H54 (cell line): ENCODE measurements around the gene FSD2.

Experiments used
- DNase-seq: peaks from one replicate; pipeline ENCODE4 v3.0.0; 2011; ENCODE audit warnings: low spot score, mixed read lengths; ENCODE audit not compliant: insufficient read length
- FAIRE-seq: peaks from 3 replicates; lab custom pipeline; 2011; peaks lifted over from hg19 to GRCh38; lab: Jason Lieb, UNC
- POLR2A ChIP-seq: IDR thresholded peaks from 2 replicates; pipeline ENCODE4 v1.6.1; 2011; ENCODE audit warnings: low read depth, mild to moderate bottlenecking, low read length

The FSD2 gene

DNA sequence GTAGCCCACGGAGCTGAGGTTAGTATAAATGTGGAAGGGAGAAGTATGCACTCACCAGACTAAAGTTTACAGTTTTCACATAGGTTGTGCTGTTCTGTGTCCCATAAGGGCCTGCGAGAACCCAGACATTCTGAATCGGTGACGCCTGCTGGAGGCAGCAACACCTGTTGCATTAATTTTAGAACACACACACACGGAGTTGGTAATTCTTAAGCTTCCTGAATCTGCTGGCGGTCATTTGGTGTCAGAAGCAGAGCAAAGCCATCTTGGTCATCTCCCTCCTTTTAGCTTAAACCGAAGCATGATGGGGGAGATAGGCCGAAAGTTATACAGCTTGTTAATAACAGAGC, 55.1 kb downstream of the FSD2 start:
- no peak for TF ChIP-seq POLR2A
- FAIRE-seq (no peak), DNase-seq (no peak)

DNA sequence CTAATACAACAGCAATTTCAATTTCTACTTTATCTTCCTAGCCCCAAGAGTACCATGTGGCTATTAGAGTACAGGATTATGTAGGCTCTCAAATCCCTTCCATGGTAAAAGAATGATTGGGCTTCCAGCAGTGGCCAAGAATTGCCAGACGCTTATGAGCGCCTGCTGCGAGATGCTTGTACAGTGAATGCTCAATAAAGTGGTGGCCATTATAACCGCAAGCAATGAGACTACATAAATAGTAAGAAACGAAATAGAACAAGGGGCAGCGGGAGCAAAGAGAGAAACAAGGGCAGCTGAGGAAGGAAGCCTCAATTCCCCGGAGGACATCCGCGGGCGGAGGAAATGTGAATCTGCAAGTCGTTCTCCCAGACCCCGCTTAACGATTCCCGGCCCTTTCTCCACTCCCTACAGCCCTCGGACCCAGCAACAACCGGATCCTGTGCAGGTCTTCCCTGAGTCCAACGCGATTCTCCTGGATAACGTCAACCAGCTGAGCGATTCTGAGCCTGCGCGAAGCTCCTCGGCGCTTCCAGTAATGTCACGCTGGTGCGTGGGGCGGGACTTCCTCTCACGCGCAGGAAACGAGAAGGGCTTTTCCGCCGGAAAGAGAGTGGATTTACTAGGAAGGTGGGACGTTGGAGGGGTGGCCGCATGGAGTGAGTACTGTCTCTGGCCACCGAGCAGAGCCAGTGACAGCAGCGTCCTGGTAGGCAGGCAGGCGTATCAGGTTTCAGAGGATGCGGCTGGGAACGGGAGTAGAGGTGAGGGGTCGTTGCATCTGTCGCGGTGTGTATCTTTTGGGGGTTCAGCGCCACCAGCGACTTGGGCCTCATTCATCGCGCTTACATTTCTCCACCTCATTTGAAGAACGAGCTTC, 55.7 kb downstream of the FSD2 start:
- peak; percentile 91 for TF ChIP-seq POLR2A
- DNase-seq (peak; percentile 69), FAIRE-seq (peak; percentile 58)

DNA sequence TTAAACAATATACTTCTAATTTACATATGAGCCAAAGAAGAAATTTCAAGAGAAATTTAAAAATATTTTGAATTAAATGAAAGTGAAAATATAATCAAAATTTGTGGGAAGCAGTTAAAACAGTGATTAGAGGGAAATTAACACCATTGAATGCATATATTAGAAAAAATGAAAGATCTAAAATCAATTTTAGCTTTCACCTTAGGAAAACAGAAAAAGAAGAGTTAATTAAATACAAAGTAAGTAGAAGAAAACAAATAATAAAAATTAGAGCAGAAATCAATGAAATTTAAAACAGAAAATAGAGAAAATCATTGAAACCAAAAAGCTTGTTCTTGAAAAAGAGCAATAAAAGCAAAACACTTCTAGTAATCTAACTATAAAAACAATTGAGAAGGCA, 57.6 kb downstream of the FSD2 start:
- DNase-seq (no peak), FAIRE-seq (no peak)
- no peak for TF ChIP-seq POLR2A

DNA sequence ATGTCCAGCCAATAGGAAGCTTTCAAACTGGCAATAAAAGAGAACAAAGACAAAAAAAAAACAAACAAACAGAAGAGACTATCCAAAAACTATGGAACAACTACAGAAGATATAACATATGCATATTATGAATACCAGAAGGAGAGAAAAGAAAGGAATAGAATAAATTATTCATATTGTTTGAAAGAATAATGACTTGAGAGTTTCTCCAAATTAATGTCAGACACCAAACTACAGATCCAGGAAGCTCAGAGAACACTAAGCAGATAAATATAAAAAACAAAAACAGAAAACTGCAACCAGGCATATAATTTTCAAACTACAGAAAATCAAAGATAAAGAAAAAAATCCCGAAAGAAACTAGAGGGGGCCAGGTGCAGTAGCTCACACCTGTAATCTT, 62.1 kb downstream of the FSD2 start:
- FAIRE-seq: no peak
- DNase-seq: no peak
- TF ChIP-seq POLR2A: no peak

DNA sequence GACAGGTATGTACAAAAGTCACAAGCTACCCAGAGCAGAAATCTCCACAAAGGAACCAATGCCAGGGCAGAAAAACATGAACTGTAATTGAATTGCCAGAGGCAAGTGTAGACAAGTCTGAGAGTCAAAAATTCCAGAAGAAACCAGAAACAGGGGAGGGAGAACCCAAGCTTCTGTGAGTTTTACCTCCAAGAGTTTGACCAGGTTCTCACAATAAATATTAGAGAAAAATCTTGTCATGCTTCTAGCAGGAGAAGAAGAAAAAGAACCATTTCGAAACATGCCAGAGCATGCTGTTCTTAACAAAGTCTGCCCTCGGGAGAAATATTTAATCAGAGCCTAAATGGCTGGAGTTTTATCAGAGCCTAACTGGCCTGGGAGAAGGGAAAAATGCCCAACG, 63.7 kb downstream of the FSD2 start:
- TF ChIP-seq POLR2A: no peak
- FAIRE-seq (no peak), DNase-seq (no peak)

DNA sequence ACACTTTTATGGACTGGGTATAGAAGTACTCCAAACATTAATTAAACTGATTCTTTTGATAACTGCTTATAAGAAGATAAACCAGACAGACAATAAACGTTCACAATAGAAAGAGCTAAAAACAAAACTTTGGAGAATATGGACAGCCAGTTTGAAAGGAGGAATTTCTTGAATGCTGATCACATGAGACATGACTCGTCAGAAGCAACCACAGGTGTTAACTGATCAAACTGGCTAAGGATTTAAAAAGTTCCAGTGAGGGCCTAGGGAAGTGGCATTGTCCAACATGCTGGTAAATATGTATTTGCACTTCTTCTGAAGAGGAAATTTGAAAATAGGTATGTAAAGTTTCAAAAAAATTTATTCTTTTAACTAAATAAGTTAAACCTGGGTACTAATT, 66.8 kb downstream of the FSD2 start:
- FAIRE-seq (no peak), DNase-seq (no peak)
- no peak for TF ChIP-seq POLR2A

DNA sequence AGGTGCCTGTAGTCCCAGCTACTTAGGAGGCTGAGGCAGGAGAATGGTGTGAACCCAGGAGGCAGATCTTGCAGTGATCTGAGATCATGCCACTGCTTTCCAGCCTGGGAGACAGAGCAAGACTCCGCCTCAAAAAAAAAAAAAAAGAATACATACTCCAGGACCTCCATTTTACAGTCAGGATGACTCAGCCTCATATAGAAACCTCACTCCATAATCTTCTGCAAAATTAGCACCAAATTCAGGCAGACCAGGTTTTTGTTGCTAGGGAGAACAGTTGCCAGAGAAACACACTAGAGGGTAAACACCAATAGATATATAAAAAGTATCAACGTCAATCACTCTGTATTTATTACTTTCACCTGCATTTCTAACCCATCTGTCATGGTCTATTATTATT, 67.9 kb downstream of the FSD2 start:
- no peak for TF ChIP-seq POLR2A
- no peak for FAIRE-seq
- DNase-seq: no peak

DNA sequence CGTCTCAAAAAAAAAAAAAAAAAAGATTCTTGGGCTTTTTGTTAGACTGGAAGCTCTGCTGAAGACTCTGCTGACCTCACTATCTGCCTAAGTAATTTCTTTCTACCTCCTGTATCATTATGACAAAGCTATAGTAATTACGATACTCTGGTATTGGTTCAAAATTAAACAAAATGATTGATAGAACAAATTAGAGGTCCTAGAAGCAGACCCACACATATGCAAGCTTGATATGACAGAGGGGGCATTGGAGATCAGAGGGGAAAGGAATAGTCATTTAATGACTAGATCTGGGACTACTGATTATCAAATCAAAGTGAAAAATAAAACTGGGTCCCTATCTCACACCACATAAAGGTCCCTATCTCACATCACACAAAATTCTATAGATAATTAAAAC, 74.3 kb downstream of the FSD2 start:
- no peak for TF ChIP-seq POLR2A
- FAIRE-seq (no peak), DNase-seq (no peak)

DNA sequence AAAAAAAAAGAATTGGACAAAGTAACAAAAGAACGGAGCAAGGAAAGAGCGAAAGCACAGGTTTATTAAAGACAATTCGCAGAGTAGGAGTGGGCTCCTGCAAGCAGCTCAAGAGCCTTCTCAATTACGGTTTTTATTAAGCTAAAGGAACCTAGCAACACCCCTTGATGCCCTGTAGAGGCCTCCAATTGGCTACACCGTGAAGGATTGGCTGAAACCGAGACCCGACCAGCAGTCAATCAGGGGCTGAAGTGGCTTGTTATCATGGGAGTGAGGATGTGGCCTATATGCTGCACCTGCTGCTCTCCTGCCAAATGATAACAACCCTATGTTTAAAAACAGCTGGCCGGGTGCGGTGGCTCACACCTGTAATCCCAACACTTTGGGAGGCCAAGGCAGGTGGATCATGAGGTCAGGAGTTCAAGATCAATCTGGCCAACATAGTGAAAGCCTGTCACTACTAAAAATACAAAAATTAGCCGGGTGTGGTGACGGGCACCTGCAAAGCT, 75.8 kb downstream of the FSD2 start:
- FAIRE-seq: no peak
- no peak for TF ChIP-seq POLR2A
- no peak for DNase-seq

DNA sequence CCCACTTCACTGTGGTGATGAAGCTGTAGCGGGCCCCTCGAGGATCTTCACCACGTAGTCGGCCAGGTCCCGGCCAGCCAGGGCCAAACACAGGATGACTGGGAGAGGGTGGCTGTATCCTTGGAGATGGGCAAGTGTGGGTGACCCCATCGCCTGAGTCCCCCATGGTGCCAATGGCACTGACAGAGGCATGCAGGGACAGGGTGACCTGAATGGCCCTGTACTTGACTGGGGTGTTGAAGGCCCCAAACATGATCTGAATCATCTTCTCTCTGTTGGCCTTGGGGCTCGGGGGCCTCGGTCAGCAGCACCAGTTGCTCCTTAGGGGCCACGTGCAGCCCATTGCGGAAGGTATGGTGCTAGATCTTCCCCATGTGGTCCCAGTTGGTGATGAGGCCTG, 79.1 kb downstream of the FSD2 start:
- no peak for TF ChIP-seq POLR2A
- FAIRE-seq: no peak

DNA sequence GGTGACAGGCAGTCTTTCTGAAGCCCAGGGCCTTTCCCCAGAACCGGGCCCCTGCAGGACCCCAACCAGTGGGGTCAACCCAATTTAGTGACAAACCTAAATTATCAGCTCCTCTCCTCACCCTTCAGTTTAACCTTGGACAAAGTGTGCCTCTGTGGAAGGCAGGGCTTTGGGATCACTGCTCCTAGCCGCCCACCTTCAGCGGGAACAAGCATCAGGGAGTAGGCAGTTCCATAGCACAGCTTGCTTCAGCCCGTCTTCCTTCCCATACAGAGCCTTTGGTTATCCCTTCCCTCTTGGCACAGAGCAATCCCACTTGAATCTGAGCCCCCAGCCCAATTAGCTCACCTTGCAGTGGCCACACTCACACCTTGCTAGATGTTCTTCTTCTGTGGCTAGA, 90.9 kb downstream of the FSD2 start:
- DNase-seq: no peak
- no peak for TF ChIP-seq POLR2A
- no peak for FAIRE-seq

More for the DNA sequence above, 79.1 kb downstream of the FSD2 start:
- no peak for DNase-seq

DNA sequence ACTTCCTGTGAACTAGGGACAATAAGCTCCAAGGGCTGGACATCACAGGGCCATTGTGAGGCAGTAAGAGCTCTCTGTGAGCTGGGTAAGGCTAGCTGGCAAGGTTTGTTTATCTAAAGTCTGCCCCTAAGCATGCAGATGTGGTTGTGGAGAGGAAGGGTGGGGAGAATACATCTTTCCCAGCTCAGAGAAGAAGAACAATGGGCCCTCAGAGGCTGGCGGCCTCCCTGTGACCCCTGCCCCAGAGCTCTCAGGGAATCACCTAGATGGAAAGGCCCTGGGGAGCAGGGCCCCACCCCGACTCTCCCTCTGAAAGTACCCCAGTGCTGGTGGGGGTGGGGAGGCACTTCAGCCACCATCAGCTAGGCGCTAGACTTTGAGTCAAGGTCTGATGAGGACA, 91.9 kb downstream of the FSD2 start:
- TF ChIP-seq POLR2A: no peak
- no peak for DNase-seq
- no peak for FAIRE-seq

DNA sequence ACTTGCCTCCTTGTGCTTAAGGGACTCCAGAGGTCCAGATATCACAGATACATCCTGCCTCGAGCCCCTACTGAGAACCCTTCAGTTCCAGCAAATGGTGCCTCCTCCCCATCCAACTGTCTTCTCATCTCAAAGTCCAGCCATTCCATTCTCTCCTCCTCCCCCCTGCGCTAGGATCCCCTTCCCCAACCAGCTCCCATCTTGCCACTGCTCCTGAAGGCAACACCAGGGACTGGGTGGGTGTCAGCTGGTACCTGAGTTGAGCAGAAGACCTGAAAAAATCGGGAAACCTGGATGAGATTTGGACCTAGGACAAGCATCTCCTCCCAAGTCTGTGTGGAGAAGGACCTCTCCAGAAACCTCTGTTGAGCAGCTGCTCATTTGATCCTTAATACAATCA, 93.8 kb downstream of the FSD2 start:
- TF ChIP-seq POLR2A: no peak
- DNase-seq: no peak
- FAIRE-seq: no peak

DNA sequence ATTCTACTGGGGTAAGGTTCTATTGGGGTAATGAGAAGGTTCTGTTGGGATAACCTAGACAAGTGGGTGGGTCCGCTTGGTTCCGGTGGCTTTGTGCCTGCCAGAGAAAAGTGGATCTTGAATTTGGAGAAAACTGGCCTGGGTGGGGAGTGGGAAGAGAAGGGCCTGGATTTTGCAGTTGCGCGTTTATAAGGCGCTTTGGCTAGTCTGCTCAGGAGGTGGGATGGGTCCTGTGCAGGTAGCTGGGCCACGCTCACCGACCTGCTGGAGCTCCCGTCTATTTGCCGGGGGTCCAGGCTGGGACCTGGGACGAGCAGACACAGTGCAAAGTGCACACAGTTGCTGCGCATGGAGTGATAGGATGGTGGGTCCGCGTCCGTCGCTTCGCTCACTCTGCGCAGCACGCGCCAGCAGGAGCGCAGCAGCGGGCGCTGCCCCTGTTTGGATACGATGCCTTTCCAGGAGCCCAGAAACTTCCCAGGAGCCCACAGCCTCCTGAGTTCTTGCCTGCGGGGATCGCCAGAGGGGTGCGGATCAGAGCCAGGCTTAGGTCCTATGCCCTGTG, 94.9 kb downstream of the FSD2 start:
- no peak for TF ChIP-seq POLR2A
- no peak for DNase-seq
- no peak for FAIRE-seq

DNA sequence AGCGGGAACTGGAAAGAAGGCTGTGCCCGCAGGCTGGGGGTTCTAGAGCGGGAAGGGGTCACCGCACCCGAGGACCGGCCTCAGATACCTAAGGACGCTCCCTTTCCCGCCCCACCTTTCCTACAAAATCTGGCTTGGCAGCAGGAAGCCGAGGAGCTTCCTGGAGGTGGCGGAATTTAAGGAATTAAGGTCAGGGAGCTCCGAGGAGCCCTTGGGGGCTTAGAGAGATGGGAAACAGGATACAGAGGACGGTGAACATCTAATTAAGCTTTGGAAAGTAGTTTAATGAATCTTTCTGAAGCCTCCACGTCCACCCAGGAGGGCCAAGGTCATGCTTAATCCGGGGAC, 95.7 kb downstream of the FSD2 start:
- DNase-seq: no peak
- no peak for FAIRE-seq
- TF ChIP-seq POLR2A: no peak
